Stimulated activated CD4-positive, alpha-beta T cell treated with anti-CD3 and anti-CD28 coated beads, Interleukin-4, amount 100 ng/mL, for 24 hours (primary cell): ENCODE measurements around the gene PDXK.

Source experiments
- DNase-seq: peaks from one replicate; pipeline ENCODE4 v3.0.0-alpha.2; 2020

Gene PDXK

DNA sequence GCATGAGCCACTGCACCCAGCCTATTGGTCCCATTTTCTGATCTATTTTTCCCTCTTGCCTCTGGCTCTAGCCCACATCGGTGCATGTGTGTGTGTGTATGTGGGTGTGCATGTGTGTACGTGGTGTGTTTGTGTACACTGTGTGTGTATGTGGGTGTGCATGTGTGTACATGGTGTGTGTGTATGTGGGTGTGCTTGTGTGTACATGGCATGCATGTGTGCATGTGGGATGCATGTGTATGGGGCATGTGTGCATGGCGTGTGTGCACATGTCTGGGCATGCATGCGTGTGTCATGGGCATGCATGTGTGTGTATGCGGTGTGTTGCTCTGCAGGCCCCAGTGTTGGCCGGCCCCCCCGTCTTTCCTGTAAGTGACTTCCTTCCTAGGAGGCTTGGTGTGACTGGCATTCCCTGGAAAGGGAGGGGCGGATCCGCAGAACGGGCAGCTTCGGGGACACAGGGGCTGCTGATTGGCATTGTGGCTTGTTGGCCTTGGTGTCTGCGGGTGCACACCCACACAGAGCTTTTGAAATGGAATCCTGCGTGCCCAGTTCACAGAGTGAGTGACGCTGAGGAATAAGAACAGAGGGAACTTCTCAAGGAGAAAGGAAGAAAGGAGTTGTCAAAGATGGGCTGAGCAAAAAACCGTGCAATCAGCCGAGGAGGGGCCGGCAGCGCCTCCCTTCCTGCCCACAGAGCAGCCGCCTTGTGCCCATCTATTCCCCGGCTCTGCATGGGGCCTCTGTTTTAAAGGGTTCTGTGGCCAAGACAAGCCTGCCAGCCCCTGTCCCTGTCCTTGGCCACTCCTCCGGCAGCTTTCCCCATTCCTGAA is 8.0 kb downstream of the PDXK start:
- no peak for DNase-seq

DNA sequence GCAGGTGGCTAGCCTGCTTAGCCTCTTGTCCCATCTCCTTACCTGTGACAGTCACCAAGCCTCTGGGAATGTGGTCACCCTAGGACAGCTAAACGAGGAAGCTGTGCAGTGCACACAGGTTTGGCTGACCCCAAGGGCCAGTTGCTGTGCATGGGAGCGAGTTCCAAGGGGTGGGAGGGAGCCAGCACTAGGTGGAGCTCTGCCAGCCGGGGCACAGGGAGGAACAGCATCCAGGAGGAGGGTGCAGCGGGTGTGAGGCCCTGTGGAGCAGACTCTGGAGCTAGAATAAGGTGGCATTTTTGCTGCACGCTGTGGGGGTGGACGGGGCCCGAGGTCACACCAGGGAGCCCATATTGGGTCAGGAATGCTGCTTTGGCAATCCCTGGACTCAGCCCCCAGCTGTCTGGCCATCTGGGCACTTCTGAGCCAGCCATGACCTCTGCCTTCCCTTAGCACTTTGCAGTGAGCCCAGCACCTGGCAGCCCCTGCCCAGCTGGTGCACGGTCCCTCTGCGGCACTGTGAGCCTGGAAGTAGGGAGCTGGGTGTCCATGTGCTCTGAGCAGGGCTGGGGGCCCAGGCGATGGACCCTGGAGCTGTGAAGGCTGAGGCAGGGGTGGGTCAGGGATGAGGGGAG is 8.7 kb downstream of the PDXK start:
- DNase-seq = no peak

DNA sequence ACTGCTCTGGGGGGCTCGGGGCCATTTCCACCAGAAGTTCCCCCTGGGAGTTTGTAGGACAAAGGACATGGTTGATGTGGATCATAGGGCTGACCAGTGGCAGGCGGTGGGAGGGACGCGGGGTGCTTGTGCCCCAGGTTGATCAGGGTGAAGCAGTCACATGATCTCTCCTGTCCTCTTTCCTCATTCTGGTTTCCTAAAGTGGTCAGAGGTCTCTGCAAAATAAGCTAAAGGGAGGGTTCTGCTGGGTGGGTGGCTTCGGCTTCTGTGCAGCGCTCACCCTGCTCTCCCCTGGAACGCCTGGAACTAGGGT is 9.2 kb downstream of the PDXK start:
- no peak for DNase-seq

DNA sequence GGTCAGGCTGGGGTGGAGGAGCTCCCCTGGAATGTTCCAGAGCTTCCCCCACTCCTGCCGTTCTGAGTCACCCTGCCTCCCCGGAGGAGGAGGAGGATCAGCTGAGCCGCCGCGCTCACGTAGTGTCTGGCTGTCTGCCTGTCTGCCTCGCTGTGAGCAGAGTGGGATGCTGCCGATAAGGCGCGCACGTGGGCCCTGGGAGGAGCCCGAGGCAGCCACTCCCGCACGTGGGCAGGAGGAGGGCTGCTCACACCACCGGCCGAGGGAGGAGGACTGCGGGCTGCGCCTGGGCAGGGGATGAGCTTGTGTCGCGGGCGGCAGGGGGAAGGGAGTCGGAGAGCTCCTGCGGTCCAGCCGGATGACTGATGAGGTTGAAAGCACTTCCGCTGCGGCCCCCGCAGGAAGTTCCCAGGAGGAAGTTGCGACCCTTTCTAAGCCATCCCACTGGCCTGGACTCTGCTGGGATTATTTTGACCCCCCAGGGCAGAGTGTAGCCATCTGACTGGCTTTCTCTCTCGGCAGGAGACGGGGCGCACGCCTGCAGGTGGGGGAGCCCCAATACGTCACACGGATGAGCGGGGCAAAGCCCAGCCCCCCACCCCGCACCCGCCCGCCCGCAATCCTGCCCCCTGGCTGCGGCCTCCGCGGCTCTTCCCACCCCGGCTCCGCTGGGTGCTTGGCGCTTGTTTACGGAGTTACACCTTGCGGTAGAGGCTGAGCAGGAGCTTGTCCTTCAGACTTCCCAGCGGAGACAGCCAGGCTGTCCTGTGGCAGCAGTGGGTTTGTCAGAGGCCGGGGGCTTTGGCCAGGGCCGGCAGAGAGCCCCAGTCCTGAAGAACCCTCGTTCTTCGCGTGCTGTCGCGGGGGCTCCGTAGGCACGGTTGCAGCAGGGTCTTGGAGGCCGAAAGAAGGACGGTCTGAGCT is 9.8 kb downstream of the PDXK start:
- DNase-seq = peak; percentile 80

DNA sequence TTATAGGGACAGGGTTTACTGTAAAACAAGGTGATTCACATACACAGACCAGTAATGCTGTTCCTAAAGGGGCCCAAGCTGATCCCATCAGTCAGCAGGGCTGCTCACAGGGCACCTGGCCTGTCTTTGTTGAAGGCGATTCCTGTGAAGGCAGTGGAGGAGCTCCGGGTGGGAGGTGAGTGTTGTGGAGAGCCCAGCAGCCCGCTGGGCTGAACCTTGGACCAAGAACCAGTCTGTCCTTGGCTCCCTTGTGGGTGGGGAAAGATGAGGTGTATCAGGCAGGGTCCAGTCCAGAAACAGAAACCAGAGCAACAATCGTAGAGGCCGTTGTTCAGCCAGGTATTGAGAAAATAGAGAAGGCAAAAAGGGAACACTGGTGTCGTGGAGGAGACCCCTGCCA is 12.5 kb downstream of the PDXK start:
- DNase-seq = no peak

DNA sequence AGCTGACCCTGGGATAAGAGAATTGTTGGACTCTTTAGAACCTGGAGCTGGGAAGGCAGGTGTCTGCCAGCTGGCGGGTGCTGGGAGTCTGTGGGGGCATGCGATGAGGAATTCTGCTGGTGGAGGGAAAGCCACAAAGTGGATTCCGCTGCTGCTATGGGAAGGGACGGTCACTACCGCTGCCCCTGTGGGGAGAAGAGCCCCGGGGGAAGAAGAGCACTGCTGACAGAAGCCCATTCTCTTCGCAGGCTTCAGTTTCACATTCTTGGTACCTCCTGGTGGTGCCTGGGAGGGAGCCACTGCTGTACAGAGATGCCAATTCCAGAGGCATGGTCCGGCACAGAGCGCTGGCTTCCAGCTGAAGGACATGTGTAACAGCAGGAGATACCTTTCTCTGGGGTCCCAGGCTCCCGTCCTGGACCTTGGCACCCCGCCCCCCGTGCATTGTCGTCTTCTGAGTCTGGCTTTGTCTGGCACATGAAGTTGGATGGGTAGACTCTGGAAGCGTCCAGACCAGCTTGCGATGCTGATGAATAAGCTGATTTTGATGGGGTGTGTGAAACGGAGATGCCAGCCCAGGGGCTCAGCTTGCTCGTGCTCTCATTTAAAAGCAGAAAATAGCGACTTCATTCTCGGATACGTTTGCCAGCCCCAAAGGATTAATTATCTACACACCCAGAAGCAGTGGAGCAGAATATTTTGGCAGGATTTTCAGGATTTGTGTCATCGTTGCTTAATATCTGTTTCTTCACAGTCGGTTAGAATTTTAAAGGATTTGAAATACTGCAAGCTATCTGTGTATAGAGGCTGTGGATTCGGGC is 13.2 kb downstream of the PDXK start:
- no peak for DNase-seq

DNA sequence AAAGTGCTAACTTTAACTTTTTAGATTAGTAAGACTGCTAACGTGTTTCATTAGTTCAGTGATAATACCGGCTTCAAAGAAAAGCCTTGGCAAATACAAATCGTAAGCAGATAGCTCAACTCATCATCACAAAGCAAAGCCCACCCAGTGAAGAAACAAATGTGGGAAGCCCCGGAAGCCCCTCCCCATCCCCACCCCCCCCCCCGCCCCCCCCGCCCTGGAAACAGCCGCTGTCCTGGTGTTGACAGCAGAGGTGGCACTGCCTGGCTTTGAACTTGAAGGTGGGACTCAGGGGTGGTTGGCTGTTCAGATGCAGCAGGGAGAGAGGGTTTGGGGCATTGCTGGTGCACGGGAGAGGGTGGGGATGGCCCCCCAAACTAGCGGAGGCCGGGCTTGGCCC is 14.1 kb downstream of the PDXK start:
- no peak for DNase-seq

DNA sequence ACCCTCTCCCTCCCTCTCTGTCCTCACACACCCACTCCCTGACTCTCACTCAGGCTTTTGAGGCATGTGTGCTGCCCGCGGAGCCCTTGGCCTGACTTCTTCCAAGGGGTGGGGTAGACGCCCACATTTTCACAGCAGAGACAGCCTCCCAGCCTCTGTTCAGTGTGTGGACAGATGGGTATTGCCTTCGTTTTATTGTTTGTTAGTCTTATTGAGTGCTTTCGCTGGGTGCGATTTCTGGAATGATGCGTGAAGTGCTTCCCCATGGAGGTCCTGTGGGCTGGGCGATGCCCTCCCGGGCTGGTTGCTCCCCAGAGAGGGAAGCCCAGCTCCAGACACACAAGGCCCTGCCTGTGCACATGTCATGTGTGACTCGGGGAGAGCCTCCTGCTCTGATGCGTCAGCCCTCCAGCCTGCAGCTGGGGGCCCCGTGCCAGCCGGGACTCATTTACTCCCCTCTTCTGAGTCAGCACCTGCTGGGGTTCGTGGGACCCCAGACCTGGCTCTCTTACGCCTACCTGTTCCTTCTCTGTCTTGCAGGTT is 14.7 kb downstream of the PDXK start:
- DNase-seq = peak; percentile 19

DNA sequence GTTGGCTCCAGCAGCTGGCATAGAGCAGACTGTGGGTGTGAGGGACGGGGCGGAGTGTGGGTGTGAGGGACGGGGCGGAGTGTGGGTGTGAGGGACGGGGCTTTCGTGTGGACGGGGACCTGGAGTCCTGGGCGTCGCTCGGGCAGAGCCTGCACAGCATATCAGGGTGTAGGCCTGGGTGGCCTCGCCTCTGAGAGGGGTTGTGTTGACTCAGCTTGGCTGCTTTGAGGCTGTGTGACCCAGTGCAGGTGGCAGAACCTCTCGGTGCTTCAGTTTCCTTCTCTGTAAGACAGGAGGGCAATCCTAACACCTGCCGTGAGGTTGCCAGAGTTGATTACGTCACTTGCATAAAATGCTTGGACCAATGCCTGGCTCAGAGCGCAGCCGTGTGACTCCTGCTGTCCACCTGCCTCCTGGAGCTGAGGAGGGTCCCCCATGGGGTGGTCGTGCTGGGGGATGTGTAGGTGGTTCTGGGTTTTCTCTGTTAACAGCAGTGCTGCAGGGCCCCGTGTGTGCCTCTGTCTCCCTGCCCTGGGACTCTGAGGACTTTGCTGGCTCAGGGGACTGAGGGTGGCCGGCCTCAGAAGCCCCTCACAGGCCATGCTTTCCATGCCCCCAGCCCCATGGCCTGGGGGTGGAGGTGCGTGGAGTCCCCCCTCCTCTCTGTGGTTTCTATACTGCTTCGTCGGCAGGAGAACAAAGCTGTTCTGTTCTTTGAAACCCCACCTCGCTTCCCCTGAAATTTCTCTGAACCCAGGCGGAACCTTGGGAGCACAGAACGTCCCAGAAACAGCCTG is 15.4 kb downstream of the PDXK start:
- no peak for DNase-seq

DNA sequence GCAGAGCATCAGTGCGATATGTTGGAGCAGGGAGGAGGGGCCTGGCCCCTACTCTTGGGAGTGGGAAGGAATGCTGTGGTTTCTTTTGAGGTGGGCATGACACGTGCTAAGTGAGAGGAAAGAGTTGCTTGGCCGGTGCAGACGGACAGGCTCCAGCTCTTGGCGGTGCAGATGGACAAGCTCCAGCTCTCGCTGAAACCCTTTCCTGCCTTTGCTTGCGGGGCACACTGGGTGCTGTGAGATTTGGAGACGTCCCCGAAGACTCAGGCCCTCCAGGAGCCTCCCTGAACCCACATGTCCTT is 15.9 kb downstream of the PDXK start:
- DNase-seq = no peak

DNA sequence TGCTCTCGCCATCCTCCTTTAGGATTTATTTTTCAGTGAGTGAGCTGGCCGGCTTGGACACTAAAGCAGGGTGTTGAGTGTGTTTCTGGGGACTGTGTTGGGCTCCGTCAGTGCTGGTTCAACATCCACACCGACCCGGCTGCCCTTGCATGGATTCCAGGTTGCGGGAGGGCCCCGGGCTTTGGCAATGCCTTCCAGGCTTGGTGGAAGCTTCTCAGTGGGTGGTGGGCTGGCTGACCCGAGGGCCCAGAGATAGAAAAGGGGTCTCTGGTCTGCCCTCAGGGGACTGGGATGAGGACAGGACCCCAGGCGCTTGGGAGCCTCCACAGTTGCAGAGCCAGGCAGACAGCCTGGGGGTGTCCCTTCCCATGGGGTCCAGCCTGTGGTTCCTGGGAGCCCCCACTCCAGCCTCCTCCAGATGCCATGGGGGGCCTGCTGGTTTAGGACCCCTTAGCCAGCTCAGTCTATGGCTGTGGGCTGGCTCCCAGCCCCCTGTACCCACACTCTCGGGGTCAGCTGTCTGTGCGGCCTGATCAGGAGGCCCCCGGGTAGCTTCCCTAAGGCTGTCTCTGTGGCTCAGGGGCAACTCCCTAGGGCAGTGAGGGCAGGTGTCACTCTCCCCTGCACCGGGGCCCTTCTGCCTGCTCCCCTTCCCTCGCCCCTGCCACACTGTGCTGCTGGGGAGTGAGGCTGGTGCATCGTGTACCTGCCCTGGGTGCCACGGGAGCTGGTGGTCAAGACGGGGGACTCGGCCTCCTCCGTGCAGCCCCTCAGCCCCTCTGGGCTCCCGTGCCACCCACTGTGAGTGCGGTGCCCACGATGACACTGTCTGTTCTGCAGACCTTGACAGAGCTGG is 16.5 kb downstream of the PDXK start:
- DNase-seq = no peak

DNA sequence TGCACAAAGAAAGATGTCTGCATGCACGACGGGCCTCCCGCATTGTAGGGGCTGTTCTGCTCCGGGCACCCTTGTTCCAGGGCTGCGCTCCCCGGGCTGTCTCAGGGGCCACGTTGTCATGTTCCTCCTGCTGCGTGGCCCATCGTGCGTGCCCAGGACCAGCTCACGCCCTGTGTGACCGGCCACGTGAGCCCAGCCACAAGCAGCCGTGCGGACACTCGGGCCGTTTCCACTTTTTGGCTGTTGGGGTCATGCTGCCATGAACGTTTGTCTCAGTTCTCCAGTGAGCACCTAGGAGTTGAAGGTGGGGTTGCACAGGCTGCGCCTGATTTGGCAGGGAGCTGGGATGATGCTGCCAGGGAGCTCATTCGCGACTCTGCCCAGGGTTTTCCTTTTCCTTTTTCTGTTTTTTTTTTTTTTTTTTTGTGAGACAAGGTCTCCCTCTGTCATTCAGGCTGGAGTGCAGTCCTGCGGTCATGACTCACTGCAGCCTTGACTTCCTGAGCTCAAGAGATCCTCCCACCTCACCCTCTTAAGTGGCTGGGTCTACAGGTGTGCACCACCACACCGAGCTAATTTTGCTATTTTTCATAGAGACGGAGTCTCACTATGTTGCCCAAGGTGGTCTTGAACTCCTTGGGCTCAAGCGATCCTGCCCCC is 17.4 kb downstream of the PDXK start:
- DNase-seq = no peak

DNA sequence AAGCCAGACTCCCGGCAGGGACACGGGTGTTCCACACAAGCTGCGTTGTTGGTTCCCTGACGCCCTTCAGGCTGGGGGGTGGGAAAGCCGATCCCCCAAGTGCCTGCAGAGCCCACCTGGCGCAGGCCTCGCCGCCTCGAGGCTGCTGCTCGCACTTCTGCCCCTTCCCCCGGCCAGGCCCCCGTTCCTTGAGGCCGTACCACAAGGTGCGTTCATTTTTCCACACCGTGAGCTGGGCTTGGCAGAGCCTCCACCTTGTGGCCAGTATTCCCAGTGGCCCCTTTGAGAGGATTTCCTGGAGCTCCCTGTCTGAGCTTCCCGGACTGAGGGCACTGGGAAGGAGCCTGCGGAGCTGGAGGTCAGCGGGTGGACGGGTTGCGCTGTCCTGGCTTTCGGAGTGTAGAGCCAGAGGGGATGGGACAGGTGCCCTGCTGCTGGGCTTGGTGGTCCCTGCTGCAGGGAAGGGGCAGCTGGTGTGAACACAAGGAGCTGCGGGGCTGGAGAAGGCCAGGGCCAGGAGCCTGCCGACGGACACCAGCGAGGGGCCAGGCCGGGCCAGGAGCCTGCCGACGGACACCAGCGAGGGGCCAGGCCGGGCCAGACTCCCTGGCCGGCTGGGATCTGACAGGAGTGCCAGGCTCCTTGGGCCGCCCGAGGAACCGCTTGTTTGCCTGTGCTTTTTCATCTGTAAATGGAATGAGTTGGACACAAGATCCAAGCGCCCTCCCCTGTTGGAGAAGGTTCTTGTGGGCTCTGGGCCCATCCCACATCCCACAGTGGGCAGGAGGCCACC is 18.4 kb downstream of the PDXK start:
- no peak for DNase-seq

DNA sequence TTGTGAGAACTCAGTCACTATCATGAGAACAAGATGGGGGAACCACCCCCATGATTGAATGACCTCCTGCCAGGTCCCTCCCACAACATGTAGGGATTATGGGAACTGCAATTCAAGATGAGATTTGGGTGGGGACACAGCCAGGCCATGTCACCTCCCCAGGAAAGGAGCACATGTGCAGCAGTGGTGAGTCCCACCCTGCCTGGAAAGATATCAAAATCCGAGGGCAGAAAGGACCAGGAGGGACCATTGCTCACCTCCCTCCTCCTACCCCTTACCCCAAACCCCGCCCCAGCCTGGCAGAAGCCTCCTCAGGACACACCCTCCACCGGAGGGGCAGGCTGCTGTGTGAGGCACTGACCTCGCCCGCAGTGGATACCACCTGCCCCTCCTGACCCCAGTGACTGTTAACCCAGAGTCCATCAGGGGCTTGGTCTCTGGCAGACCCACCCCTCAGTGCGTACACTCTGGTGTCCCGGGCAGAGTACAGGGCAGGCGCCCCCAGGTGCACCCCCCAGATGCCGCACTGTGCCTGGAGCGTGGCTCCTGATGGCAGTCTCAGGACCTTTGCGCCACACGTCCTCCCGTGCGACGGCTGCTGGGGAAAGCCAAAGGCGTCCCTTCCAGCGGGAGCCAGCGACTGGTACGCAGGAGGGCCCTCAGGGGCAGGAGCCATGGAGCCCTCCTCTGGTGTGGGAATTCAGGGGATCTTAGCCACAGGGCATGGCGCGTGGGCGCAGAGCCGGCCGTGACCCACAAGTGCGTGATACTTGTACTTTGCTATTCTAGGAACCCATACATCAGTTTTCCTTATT is 20.9 kb downstream of the PDXK start:
- DNase-seq = no peak

DNA sequence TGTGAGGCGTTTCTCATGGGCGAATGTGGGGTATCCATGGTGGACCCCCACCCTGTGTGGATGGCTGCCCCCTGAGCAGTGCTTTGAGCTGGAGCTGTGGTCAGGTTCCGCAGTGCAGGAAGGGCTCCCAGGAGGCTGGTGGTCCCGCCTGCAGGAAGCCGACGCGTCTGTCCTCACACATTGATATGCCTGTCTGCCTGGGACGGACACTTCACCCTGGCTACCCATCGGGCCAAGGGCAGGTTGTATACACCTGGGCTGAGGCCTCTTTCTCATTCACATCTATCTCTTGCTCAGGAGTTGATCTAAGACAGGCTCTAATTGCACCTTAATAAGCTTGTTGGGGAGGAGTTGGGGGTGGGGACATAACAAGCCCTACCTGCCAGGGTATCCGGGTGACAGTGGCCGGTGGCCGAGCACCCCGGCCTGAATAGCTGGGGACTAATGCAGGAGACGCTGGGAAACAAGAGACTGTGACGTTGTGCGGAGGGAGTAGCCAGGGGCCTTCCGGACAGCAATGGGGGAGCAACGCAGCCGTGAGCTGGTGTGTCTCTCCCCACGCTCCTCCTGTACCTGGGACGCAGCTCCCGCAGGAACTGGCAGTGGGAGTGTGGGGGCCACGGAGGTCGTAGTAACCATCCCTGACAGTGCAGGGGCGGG is 21.7 kb downstream of the PDXK start:
- DNase-seq = no peak

DNA sequence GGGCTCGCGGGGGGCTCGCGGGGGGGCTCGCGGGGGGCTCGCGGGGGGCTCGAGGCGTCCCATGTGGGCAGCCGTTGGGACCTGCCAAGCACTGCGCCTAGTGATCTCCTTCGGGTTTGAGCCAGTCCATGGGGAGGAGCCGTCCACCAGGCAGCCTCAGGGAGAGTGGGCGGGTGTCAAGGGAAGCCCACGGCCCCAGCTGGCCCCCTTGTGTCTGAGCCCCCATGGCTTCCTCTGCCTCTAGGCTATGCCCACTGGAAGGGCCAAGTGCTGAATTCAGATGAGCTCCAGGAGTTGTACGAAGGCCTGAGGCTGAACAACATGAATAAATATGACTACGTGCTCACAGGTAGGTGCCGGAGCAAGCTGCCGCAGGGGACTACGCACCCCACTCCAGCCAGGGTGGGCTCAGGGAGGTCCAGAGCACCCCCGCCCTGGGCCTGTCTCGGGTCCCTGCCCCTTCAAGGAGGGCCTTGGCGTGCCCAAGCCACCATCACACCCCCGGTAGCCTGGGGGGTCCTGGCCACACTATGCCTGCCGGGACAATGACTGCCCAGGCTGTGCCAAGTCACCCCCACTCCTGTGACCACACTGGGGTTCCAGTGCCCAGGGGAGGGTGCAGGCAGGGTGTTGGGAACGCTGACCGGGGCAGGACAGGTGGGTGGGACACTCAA is 22.6 kb downstream of the PDXK start:
- DNase-seq = no peak

DNA sequence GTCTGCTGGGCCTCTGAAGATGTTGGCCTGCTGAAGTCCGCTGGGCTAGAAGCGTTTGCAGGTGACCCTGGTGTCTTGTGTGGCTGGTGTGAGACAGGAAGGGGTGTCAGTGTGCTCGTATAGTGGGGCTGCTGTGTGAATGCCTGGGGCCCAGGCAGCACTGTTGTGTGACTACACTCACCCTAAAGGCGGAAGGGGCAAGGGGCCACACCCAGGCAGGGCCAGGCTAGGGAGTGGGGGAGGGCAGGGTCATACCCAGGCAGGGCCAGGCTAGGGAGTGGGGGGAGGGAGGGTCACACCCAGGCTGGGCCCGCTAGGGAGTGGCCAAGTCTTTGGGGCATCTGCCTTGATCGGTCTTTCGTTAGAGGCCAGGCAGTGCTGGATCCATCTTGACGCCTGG is 25.0 kb downstream of the PDXK start:
- DNase-seq = no peak
